HG03558 (cell line): ENCODE measurements around the gene TP63.

Experiments
- ATAC-seq: cut with Tn5 transposase; IDR thresholded peaks from one replicate; pipeline ENCODE4 v1.9.1; 2021; ENCODE audit warnings: moderate number of reproducible peaks; ENCODE audit not compliant: unreplicated experiment; ENCODE audit errors: extremely low read depth

Gene TP63

DNA sequence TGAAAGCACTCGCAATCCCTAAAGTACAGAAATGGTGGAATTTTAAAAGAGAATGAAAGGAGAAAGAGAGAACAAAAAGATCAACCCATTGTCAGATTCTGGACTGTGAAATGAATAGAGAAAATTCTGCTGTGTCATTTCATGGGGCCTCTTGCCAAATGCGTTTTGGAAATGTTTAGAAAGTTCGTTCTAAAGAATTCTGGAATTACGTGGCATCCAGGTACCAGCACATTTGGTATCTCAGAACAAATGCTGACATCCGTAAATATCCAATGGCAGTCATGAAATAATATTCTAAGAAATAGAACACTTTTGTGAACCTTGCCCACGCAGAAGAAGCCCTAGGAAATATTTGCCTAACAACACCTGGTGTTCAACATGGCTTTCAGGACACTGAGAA lies 270.3 kb downstream of the TP63 start:
- ATAC-seq: no peak

GRCh38 chr3:189902230-189903186 lies 271.3 kb downstream of the TP63 start:
- no peak for ATAC-seq

GRCh38 chr3:189903562-189904250 lies 272.5 kb downstream of the TP63 start:
- no peak for ATAC-seq

GRCh38 chr3:189907803-189908202 lies 276.6 kb downstream of the TP63 start:
- no peak for ATAC-seq

DNA sequence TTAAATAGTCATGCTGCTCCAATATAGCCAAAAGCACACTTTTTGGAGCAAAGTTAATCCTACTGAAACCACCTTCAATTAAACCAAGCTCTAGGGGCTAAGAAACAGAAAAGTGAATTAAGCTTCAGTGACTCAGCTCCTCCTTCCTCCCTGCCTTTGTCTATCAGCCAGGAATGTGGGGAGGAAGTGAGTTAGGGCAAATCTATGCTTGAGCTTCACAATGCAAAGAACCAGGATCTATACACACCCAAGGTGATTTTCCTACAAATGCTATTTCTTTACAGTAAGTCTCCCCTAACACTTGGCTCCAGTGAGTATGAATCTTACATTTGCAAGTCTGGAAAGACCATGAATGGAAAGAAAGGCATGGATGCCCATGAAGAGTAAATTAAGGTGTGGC lies 277.5 kb downstream of the TP63 start:
- ATAC-seq: no peak

DNA sequence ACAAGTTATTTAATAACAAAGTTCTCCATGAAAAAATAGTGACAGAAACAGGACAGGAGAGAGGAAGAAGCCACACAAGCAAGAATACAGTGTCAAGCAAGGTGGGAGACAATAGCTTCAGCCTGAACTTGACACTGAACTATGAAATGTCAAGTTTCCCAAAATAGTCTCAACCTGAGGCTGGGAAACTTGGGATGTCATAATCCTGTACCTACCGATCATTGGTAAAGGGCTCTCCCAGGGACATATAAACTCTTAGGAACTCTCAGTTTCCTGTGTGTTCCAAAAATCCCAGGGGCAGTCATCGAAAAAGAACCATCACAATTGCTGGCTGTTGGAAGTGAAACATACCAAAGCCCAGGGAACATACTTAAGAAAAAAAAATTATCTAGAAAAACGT lies 277.9 kb downstream of the TP63 start:
- ATAC-seq: no peak

DNA sequence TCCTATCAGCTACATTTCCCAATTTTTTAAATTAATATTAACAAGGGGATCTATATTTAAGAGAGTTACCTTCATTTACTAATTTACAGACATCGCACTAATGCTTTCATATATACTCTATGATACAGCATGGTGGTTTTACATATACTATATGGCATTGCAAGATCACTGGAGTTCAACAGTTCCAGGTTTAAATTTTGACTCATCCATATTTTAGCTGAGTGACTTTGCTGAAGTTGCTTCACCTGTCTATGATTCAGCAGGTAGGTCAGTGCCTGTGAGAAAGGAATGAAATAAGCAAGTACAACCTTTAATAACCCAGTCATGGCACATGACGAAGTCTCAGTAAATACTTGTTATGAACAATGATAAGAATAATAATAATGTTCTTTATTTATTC lies 278.4 kb downstream of the TP63 start:
- ATAC-seq: no peak

GRCh38 chr3:189911001-189911400 lies 279.8 kb downstream of the TP63 start:
- ATAC-seq: no peak

GRCh38 chr3:189914799-189915198 lies 283.6 kb downstream of the TP63 start:
- ATAC-seq: no peak

DNA sequence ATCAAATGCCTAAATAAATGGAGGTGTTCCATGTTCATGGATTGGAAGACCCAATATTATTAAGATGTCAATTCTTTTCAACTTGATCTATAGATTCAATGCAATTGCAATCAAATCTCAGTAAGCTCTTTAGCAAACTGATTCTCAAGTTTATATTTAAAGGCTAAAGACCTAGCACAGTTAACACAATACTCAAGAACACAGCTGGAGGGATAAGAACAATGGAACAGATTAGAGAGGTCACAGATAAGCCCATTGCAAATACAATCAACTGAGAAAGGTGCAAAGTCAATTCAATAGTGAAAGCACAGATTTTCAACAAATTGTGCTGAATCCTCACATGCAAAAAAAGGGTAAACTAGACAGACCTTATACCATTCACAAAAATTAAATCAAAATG lies 290.6 kb downstream of the TP63 start:
- ATAC-seq: no peak

GRCh38 chr3:189927975-189928895 lies 297.0 kb downstream of the TP63 start:
- ATAC-seq: no peak

GRCh38 chr3:189936201-189936945 lies 305.2 kb downstream of the TP63 start:
- no peak for ATAC-seq

DNA sequence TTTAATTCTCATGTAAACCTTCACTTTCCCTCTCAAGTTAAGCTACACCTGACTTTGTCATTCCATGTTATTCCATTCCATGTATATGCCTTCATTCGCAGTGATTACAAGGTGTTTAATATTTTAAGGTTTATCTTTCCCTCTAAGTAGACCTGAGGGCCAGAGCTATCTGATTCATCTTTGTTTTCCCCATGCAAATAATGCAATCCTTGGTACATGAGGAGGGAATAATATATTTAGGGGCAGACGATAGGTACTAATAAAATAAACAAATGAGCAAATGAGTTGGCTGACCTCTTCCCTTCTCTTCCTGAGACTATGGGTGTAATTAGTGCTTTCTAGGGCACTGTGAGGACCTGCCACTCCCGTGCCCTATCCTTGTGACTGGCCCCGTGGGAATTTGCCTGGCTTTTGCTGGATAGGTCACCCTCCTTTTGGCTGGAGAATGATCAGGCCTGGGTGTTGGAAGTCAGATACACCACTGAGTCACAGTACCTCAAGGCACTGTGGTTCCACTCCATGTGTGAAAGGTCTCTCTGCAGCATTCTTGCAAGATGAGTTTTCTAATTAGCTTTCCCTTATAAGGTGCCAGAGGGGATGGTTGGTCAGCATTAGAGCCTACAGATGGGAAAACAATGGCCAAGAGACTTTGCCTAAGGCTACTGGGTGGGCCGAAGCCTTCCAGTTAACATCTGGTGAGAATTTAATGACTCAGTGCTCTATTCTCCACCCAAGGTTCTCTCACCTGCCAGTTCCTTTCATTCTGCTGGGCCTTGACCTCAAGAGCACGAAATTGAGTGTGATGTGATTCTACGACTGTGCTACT lies 306.3 kb downstream of the TP63 start:
- no peak for ATAC-seq

DNA sequence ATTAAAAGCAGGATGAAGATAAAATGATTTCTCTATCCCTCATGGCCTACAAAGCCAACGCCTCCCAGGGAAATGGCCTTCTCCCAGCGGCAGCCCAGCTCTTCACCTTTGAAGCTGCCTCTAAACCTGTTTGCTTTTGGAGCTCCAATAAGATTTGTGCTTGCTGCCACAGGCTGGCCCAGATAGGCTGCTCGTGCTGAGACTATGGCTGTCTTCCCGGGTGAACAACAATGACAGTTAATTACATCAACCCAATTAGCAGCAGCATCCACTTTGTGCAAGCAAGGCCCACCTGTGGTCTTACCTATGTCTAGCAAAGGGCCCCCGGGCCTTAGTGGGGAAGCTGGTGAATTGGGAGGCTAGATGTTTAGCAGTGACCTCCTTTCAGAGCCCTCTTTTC lies 309.9 kb downstream of the TP63 start:
- ATAC-seq: no peak

DNA sequence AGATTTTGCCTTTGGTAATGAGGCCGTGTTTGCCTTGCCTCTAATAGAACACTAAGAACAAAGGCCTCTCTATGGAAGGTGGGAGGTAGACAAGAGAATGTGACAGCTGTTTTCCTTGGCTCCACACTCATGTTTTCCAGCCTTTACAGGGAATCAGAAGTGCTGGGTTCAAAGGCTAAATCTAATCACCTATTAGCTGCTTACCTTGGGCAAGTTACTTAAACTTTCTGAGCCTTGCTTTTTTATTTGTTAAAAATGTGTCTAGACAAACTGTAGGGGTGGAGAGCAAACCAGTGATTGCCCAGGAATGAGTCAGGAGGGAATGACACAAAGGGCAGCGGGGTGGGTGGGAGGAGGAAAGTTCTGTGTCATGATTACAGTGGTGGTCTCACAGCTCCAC lies 310.5 kb downstream of the TP63 start:
- ATAC-seq: no peak

- ATAC-seq: no peak
Observed at GRCh38 chr3:189942948-189943347, 311.8 kb downstream of the TP63 start.

DNA sequence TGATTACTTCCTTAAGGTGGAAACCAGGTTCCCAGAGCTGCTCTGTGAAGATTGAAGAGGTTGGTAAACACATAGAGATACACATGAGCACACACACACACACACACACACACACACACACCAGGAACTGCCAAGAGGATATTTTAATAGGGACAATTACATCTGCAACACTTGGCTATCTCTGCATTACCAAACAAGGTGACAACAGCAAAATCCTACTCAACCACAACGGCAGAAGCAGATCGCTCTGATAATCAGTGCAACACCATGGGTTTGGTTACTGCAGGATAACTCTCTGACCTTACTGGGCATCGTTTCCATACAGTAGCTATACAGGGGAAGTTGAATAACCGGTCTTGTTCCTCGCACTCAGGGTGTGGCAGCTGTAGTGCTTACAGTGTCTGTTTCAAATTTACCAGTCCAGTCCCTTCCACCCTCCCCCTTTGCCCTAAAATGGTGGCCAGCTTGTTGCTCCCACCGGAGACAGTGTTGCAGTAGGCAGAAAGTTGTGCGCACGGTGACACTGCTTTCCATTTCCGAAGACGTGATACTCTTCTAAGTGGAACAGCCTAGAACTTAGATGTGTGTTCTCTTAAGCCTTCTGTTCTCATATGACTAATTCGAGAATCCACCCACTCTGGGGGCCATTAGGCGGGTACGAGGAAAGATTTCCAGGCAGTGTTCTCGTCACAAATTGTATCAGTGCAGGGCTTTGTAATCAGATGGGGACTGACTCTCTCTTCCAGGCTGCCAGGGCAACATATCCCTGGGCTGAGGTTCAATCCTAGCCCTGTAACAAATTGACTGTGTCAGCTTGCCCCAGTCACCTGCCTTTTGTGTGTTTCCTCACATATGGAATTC lies 313.3 kb downstream of the TP63 start:
- no peak for ATAC-seq
